ENCODE results near the gene ALMS1.
A peak's percentile ranks its signal among the peaks of the same experiment; 100 is the strongest.

The ALMS1 gene

DNA sequence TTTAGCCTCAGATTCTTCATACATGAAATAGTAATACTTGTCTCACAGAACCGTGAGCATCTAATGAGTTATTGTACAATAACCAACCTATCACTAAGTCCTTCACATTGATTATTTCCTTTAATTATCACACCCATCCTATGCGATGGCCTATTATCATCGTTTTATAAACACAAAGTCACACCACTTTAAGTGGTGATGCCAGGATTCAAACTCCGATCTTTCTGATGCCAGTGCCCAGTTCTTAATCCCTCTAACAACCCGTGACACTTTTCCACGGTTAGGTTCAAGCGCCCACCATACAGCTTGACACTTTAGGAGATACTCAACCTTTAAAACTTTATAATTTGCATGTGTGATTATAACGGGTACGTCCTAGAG is 523 bp upstream of the ALMS1 start:
- TF ChIP-seq, protein P1, sequence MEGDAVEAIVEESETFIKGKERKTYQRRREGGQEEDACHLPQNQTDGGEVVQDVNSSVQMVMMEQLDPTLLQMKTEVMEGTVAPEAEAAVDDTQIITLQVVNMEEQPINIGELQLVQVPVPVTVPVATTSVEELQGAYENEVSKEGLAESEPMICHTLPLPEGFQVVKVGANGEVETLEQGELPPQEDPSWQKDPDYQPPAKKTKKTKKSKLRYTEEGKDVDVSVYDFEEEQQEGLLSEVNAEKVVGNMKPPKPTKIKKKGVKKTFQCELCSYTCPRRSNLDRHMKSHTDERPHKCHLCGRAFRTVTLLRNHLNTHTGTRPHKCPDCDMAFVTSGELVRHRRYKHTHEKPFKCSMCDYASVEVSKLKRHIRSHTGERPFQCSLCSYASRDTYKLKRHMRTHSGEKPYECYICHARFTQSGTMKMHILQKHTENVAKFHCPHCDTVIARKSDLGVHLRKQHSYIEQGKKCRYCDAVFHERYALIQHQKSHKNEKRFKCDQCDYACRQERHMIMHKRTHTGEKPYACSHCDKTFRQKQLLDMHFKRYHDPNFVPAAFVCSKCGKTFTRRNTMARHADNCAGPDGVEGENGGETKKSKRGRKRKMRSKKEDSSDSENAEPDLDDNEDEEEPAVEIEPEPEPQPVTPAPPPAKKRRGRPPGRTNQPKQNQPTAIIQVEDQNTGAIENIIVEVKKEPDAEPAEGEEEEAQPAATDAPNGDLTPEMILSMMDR (IDR thresholded peaks at IDR 0.05): no peak
- Histone ChIP-seq H3K9me3 (no peaks in the 10 kb centered on the region), H3K4me1 (ENCODE audit: control insufficient read depth in 1 of 2, insufficient read depth in 1 of 2, low read depth in 1 of 2, low read length in 1 of 2) (peaks cover 14 to 16% of the 10 kb centered on the region in 2 experiments), H3K36me3 (no peaks in the 10 kb centered on the region), H3K4me3 (ENCODE audit: low read depth in 1 of 2, low read length in 1 of 2) (peak overlapping the region; percentile 64 to 79), H3K27me3 (peaks cover 41% of the 10 kb centered on the region), H3K27ac (peak overlapping the region; percentile 72)

DNA sequence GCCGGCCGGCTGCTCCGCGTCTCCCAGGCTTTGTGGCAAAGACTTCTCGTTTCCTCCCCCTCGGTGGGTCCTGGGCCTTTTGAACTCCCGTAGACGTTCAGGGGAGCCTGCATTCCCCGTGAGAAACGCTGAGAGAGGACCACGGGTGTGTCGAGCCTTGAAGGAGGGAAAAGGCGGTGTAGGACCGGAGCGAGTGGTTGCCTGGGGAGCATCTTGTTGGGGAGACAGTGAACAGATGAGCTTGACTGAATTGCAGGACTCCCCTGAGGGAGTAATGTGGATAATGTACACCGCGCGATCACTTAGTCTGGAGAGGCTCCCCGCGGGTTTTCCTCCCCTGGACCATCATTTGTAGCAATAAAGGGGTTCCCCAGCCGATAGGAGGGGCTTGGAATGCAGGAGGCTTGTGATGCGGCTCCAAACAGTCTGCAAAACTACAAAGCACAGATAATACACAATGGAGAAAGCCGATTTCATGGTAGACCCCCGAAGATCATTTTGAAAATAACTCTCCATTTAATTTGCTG is 769 bp downstream of the ALMS1 start:
- Histone ChIP-seq H3K4me3 (ENCODE audit: low read depth in 1 of 2, low read length in 1 of 2) (peak overlapping the region; percentile 64 to 79), H3K27me3 (peaks cover 28% of the 10 kb centered on the region), H3K4me1 (ENCODE audit: control insufficient read depth in 1 of 2, insufficient read depth in 1 of 2, low read depth in 1 of 2, low read length in 1 of 2) (peaks cover 14 to 16% of the 10 kb centered on the region in 2 experiments), H3K27ac (peak overlapping the region; percentile 72), H3K9me3 (no peaks in the 10 kb centered on the region), H3K36me3 (no peaks in the 10 kb centered on the region)
- TF ChIP-seq, protein P1 (IDR thresholded peaks at IDR 0.05): no peak

DNA sequence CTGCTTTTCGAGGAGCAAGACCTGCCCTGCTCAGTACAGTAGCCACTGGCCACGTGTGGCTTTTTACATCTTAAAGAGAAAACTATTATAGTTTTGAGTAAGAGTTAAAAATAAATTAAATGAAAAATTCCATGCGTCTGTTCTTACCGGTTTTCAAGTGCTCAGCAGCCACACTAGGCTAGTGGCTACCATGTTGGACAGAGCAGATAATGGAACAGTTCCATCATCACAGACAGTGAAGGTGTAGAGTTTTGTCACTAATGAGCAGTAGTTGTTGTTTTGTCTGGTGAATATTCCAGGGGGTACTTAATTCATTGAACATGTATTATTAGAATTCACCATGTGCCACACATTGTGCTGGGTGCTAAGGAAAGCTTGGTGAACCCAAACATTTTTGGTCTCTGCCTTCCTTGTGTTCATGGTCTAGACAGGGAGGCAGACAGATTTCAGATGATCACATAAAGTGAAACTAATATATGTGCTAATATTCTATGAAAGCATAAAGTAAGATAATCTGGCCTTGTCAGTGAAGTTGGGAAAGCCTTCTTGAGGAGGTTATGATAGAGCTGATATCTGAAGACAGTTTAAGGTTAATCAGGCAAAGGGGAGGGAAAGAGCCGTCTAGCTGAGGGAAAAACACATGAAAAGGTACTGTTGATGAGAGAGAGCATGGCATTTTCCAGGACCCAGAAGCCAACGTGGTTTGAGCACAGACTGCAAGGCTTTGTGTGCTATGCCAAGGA is 1.4 kb downstream of the ALMS1 start:
- no peaks in the 10 kb centered on the region for H3K9me3 ChIP-seq
- TF ChIP-seq, protein P1 (IDR thresholded peaks at IDR 0.05): no peak
- no peak overlapping the region for H3K27ac ChIP-seq
- peak overlapping the region in 1 of 2 experiments; percentile 79 for H3K4me3 ChIP-seq (ENCODE audit: low read depth in 1 of 2, low read length in 1 of 2)
- H3K27me3 ChIP-seq: peaks cover 22% of the 10 kb centered on the region
- H3K4me1 ChIP-seq (ENCODE audit: control insufficient read depth in 1 of 2, insufficient read depth in 1 of 2, low read depth in 1 of 2, low read length in 1 of 2): peaks cover 14 to 16% of the 10 kb centered on the region in 2 experiments
- no peaks in the 10 kb centered on the region for H3K36me3 ChIP-seq

DNA sequence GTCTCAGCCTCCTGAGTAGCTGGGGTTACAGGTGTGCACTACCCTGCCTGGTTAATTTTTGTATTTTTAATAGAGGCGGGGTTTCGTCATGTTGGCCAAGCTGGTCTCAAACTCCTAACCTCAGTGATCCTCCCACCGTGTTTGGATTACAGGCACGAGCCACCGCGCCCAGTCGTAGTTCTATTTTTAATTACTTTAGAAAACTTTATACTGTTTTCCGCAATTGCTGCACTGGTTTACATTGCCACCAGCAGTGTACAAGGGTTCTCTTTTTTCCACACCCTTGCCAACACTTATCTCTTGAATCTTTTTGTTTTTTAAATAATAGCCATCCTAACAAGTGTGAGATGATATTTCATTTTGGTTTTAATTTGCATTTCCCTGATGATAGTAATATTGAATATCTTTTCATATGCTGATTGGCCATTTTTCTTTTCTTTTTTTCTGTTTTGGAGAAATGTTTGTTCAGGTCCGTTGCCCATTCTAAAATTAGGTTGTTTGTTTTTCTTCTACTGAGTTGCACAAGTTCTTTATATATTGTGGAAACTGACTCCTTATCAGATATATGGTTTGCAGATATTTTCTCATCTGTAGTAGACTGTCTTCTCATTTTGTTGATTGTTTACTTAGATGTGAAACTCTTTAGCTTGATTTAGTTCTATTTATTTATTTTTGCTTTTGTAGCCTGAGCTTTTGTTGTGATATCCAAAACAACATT is 16.9 kb downstream of the ALMS1 start:
- Histone ChIP-seq H3K27ac (no peak overlapping the region), H3K4me1 (ENCODE audit: control insufficient read depth in 1 of 2, insufficient read depth in 1 of 2, low read depth in 1 of 2, low read length in 1 of 2) (no peaks in the 10 kb centered on the region), H3K4me3 (ENCODE audit: low read depth in 1 of 2, low read length in 1 of 2) (no peak overlapping the region), H3K9me3 (peaks cover 11% of the 10 kb centered on the region), H3K36me3 (no peaks in the 10 kb centered on the region), H3K27me3 (no peaks in the 10 kb centered on the region)
- TF ChIP-seq, protein P1 (IDR thresholded peaks at IDR 0.05): no peak

DNA sequence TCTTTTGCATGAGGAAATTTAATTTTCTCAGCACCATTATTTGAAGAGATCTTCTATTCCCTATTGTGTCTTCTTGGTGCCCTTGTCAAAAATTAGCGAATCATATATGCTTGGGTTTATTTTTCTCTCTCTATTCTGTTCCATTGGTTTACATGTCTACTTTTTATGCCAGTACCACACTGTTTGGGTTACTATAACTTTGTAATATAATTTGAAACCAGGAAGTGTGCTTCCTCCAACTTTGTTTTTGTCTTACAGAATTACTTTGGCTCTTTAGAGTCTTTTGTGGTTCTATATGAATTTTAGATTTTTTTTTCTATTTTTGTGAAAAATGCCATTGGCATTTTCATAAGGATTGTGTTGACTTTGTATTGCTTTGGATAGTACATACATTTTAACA is 17.6 kb downstream of the ALMS1 start:
- no peak overlapping the region for H3K4me3 ChIP-seq (ENCODE audit: low read depth in 1 of 2, low read length in 1 of 2)
- TF ChIP-seq, protein P1 (IDR thresholded peaks at IDR 0.05): no peak
- H3K9me3 ChIP-seq: peaks cover 11% of the 10 kb centered on the region
- no peak overlapping the region for H3K27ac ChIP-seq
- no peaks in the 10 kb centered on the region for H3K36me3 ChIP-seq
- no peaks in the 10 kb centered on the region for H3K27me3 ChIP-seq
- no peaks in the 10 kb centered on the region for H3K4me1 ChIP-seq (ENCODE audit: control insufficient read depth in 1 of 2, insufficient read depth in 1 of 2, low read depth in 1 of 2, low read length in 1 of 2)
